ENCODE data around the gene UGP2.
A peak's percentile ranks its signal among the peaks of the same experiment; 100 is the strongest.
"Not testable (repeated sequence)": the region's sequence is repeated elsewhere in the genome, so short reads cannot be mapped to it uniquely, and the experiment has no call there.

The UGP2 gene

DNA sequence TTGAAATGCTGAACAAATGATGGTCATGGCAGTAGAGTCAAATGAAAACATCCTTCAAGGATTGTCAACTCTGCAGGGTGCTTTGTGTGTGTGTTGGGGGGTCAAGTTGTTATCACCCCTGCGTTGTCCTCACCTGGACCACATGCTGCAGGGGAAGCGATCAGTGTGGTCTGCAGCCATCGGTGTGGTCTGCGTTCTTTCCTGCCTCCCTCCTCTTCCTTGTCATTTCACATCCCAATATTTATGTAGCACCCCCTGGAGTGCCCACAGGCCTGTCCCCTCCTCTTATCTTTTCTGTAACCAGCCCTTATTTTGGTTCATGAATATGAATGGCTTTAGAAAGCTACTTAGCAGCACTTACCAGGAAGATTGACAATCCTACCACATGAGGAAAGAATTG, 38.9 kb downstream of the UGP2 start:
- no peak for DNase-seq
- intact Hi-C loops (cut with DNase I): no loop called here

DNA sequence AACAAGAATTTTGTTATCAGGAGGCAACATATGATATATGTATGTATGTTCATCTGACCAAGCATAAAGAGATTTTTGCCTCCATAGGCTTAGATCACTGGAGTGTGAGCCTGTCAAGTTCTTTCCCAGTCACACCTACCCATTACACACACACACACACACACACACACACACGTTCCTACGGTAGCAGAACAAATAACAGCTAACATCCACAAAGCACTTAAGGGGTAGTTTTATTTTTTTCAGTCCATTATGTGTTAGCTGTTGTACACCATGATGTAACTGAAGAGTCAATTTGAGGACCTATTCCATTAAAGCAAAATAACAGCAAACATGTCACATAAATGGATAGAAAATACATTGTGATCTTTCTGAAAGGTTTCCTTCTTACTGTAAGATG, 39.5 kb downstream of the UGP2 start:
- no peak for DNase-seq

DNA sequence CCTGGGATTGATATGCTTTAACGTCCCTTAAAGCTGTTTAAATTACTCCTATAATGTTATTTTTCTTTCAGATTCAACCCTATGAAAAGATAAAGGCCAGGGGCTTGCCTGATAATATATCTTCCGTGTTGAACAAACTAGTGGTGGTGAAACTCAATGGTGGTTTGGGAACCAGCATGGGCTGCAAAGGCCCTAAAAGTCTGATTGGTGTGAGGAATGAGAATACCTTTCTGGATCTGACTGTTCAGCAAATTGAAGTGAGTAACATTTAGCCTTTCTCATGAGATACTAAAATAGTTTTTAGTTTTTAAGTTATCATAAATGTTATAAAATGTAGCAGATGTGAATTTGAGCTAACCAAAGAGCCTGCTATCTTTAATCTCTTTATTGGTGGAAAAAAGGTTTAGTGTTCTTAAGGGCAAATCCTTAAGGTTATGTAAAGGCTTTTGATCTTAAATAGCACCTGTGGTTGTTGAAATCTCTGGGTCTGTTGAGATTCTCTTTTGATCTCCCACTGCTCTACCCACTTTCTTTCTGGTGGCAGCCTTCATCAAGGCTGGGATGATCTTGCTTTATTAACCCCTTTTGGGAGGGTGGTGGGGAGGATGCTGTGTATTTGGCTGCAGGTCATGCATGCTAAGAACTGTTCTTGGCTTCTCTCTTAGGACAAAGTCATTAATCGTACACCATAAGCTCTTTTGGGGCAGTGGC, 40.9 kb downstream of the UGP2 start:
- DNase-seq: no peak
- intact Hi-C loops (cut with DNase I): no loop called here

More for the DNA sequence above, 39.5 kb downstream of the UGP2 start:
- intact Hi-C loops (cut with DNase I): no loop called here

DNA sequence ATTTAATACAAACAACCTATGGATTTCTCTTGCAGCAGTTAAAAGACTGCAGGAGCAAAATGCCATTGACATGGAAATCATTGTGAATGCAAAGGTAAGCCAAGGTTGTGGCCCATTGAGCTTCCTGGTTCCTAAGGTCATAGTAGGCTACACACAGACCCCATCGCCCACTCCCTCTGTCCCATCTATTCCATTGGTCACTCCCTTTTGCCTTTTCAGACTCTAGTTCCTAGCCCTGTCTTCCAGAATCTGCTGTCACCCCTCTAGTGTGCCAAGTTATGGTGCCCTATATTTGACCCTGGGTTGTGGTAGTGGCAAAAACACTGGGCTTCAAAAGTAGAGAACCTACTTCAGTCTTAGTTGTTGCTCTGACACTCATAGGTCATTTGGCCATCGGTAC, 44.7 kb downstream of the UGP2 start:
- intact Hi-C loops (cut with DNase I): no loop called here
- no peak for DNase-seq

DNA sequence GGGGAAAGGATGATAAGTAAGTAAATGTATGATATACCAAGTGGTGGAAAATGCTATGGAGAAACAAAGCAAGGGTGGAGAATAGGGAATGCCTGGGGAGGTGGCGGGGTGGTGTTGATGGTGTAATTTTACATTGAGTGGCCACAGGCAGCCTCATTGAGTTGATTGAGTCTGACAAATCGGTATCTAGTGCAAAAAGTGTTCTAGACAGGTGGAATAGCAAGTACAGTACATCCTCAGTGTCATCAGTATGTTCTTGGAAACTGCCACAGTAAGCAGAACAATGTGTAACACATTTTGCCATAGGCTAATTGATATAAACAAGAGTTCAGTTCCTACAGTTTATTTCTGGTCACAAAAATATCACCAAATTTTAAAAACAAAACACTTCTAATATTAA, 46.4 kb downstream of the UGP2 start:
- intact Hi-C loops (cut with DNase I): no loop called here

DNA sequence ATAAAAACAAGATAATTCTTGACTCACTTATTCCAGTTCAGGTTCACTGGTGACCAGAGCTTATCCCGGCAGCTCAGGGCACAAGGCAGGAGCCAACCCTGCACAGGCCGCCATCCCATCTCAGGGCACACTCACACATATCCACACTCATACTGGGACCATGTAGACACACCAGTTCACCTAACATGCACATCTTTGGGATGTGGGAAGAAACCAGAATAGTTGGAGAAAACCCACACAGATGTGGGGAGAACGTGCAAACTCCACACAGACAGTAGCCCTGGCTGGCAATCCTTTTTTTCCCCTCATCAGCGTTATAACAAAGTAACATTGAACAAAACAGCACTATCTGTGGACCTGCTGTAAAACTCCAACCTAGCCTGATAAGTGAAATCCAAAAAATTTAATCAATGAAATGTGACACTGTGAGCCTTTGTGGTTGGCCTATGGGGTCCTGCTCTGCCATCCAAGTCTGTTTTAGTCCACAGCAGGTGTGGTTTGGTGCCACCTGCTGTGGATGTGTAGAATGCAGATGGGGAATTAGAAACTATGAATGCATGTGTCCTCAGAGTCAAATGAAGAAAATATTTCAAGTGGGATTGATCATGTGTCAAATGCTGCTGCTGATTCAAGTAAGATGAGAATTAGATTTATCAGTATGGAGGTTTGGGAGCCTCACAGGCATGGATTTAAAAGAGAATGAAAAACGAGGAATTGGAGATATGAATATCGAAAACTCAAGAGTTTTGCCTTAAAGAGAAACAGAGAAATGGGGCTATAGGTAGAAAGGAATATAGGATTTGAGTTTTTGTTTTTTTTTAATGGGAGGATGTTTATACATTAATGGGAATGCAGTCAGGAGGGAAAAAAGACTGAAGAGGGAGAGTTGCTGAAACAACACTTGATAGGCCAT, 47.0 kb downstream of the UGP2 start:
- intact Hi-C loops (cut with DNase I): no loop called here
- peak in 39 of 42 donors; percentile 8 to 81 (median 54) for DNase-seq

More for the DNA sequence above, 46.4 kb downstream of the UGP2 start:
- no peak for DNase-seq

DNA sequence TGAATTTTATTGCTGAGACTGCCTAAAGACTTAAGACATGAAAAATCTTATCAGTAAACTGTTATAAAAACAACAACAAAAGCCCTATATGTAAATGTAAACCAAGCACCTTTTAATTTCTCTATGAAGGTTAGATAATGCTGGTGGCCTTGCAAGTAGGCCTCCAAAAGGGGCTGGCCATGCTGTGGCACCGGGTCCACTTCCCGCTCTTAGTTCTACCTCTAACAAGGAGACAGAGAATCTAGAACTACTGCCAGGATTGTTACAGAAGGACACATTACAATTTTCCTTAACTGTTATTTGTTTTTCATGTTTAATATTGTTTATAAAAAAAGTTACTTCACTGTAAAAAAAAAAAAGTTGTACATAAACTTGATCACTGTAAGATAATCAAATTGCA, 49.0 kb downstream of the UGP2 start:
- intact Hi-C loops (cut with DNase I): loop anchor here (10.0 kb wide), 1 partner anchor 196 kb away; no protein-coding TSS in a partner anchor
- no peak for DNase-seq

DNA sequence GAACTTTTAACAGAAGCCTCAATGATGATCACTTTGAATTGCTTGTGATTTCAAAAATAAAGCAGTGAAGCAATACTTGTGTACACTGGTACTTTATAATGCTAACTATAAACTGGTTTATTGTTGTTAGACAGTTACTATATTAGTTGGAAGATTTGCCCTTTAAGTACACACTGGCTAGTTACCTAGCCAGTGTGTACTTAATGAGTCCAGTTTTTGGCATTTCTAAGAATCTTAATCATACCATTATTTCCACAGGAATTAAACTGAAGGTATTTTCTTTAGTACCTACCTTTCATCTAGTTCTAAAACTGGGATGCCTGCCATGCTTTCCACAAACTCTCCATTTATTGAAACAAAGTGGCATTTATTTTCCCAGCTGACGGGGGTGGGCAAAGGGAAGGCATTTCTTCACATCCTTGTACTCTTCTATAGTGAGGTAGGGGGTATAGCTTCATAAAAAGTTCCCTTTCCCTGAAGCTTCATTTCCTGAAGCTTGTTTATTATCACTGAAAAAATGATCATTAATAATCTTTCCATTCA, 49.9 kb downstream of the UGP2 start:
- DNase-seq: peak in 12 of 42 donors; percentile 6 to 49 (median 22)
- intact Hi-C loops (cut with DNase I): loop anchor here (10.0 kb wide), 1 partner anchor 197 kb away; no protein-coding TSS in a partner anchor

DNA sequence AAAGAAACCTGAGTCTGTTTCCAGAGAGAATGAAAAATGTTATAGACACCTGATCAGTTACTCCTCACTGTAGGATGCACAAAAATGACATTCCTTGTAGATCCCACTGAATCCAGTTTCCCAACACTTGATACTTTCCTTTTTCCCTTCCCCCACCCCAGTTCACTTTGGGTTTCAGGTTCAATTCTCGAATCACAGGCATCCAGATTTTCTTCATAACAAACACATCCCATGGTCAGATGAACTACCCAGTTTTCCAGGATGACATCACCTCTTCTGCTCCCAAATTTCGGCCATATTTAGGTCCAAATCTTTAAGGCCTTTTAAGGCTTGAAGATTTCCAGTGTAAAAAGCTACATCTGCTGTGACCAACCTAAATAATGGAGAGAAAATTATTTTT, 51.5 kb downstream of the UGP2 start:
- no peak for DNase-seq
- intact Hi-C loops (cut with DNase I): loop anchor here (10.0 kb wide), 1 partner anchor 198 kb away; no protein-coding TSS in a partner anchor

DNA sequence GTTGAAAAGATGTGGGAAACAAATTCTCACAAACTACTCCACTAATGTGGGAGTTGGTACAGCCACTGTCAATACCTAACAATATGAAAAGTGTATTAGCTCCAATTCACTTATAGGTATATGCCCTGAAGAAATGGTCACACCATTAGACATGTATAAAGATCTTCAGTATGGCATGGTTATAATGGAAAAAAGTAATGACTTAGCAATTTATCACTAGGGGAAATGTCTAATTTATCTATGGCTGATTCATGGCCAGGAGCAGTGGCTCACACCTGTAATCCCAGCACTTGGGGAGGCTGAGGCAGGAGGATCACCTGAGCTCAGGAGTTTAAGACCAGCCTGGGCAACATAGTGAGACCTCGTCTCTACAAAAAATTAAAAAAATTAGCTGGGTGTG, 52.5 kb downstream of the UGP2 start:
- intact Hi-C loops (cut with DNase I): loop anchor here (10.0 kb wide), 1 partner anchor 199 kb away; no protein-coding TSS in a partner anchor
- no peak for DNase-seq

DNA sequence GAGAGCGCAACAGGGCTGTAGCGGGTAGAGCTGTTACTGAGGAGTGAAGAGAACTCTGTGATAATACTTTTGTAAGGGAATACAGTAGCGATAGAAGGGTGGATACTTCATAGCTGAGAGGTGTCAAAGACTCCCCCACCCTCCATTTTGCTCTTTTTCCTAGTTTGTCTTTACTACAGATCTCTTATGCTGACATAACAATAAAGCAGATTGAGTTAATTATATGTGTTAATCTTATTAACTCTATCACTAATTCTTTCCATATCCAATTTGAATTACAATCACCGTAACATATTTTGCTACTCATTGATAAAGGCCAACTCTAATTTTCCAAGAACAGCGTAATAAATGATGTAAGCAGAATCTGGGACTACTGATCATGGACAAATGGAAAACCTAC, 57.1 kb downstream of the UGP2 start:
- intact Hi-C loops (cut with DNase I): loop anchor here (10.0 kb wide), 1 partner anchor 204 kb away; no protein-coding TSS in a partner anchor
- no peak for DNase-seq

DNA sequence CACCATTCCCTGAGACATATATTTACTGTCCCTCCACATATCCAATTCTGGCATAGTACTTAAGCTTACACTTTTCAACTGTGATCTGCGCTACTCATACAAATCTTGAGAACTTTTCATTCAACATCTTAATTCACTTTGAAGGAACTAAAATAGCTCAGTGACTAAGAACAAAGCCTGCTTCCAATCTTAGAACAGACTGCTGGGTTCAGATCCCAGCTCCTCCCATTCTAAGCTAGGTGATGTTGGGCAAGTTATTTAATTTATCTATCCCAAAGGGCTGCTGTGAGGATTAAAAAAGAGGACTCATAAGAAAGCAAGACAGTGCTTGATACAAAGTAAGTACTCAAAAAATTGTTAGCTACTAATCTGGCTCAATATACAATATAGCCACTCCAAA, 57.9 kb downstream of the UGP2 start:
- intact Hi-C loops (cut with DNase I): loop anchor here (10.0 kb wide), 1 partner anchor 205 kb away; no protein-coding TSS in a partner anchor
- DNase-seq: peak in 3 of 42 donors; percentile 20 to 45 (median 42)

DNA sequence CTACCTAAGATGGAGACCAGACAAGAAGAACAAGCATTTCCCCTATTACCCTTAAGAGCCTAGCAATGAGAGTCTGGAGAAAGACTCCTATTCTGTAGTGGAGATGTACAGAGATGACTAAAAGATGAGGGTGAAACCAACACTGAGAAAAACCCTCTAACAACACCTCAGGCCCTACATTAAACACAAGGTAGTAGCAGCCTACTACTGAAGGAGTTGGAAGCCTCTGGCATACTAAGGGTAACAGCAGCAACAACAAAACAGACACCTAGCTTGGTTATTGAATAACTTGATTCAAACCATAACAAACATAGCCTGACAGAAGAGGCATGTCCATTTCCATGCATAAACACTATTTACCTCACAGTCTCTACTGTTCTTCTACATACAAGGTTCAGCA, 60.5 kb downstream of the UGP2 start:
- intact Hi-C loops (cut with DNase I): no loop called here
- DNase-seq: no peak

DNA sequence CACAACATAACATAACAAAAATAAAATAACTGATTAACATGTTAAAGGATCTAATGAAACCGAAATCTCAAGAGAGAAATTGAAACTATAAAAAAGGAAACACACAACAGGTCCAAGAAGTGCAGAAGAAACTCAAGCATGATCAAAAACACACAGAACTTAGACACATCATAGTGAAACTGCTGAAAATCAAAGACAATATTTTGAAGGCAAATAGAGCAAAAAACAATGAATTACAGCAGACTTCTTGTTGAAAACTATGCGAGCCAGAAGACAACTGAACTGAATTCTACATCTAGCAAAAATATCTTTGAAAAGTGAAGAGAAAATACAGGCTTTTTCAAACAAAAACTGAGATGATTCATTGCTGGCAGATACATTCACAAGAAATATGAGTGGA, 61.3 kb downstream of the UGP2 start:
- no peak for DNase-seq
- intact Hi-C loops (cut with DNase I): no loop called here

DNA sequence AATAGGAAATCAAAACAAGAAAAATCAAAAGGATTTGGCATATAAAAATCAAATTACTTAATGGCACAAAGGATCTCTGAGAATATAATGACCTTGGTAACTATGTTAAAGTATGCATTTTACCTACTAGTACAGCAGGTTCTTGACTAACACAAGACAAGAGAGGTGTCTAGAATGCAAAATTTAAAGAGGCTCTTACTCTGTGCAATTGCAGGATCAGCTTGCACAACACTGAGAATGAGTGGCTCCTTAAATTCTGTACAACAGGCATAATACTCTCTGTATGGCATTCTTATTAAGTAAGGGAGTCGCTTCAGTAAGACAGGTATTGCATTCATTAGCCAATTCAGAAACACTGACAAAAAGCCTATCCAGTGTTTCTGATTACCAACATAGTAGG, 72.6 kb downstream of the UGP2 start:
- intact Hi-C loops (cut with DNase I): no loop called here
- DNase-seq: no peak

DNA sequence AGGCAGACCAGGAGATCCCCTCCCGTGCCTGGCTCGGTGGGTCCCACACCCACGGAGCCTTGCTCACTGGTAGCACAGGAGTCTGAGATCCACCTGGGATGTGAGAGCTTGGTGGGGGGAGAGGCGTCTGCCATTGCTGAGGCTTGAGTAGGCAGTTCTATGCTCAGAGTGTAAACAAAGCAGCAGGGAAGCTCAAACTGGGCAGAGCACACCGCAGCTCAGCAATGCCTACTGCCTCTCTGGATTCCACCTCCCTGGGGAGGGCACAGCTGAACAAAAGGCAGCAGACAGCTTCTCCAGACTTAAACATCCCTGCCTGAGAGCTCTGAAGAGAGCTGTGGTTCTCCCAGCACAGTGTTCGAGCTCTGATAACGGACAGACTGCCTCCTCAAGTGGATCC, 85.1 kb downstream of the UGP2 start:
- DNase-seq: no peak
- intact Hi-C loops (cut with DNase I): no loop called here

DNA sequence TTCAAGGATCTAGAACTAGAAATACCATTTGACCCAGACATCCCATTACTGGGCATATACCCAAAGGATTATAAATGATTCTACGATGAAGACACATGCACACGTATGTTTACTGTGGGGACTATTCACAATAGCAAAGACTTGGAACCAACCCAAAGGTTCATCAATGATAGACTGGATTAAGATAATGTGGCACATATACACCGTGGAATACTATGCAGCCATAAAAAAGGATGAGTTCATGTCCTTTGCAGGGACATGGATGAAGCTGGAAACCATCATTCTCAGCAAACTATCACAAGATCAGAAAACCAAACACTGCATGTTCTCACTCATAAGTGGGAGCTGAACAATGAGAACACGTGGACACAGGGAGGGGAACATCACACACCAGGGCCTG, 90.4 kb downstream of the UGP2 start:
- intact Hi-C loops (cut with DNase I); DNase-seq: not testable (repeated sequence)
